HepG2 (cell line): Measurements from ENCODE around the gene ARFGEF2. TPM values are rescaled to one million over a fixed set of nuclear protein-coding genes. Genes with fewer than 3 reads are reported as not detected.
A peak's percentile ranks its signal among the peaks of the same experiment; 100 is the strongest.

ENCODE experiments used
- CCAR2 ChIP-seq: fragments of 200-400 bp; formaldehyde crosslinking; optimal IDR thresholded peaks from 2 replicates; pipeline ENCODE3; 2018; ENCODE audit warnings: low read depth, mild to moderate bottlenecking, low read length, moderate library complexity
- HDAC2 ChIP-seq: sonication (generic); formaldehyde crosslinking; IDR thresholded peaks from 2 replicates; pipeline ENCODE4 v1.4.0; 2020; ENCODE audit warnings: missing genetic modification reagents
- KAT7 ChIP-seq: IDR thresholded peaks from 2 replicates; pipeline ENCODE4 v1.6.1; 2018; ENCODE audit warnings: borderline replicate concordance, missing compliant biosample characterization
- KLF12 ChIP-seq: sonication (generic); formaldehyde crosslinking; IDR thresholded peaks from 2 replicates; pipeline ENCODE4 v1.4.0; 2020; ENCODE audit warnings: missing genetic modification reagents, borderline replicate concordance
- MED8 ChIP-seq: sonication (generic); formaldehyde crosslinking; IDR thresholded peaks from 2 replicates; pipeline ENCODE4 v1.8.1; 2023; ENCODE audit warnings: mild to moderate bottlenecking, missing genetic modification reagents; ENCODE audit not compliant: insufficient replicate concordance
- MLX ChIP-seq: IDR thresholded peaks from 2 replicates; pipeline ENCODE4 v1.6.1; 2016
- PITX1 ChIP-seq: sonication (generic); formaldehyde crosslinking; IDR thresholded peaks from 2 replicates; pipeline ENCODE4 v1.5.1; 2020; ENCODE audit warnings: mild to moderate bottlenecking, missing genetic modification reagents
- RORA ChIP-seq: sonication (generic); formaldehyde crosslinking; IDR thresholded peaks from 2 replicates; pipeline ENCODE4 v1.5.0; 2020; ENCODE audit warnings: mild to moderate bottlenecking, missing genetic modification reagents, moderate library complexity
- SCMH1 ChIP-seq: sonication (generic); formaldehyde crosslinking; IDR thresholded peaks from 2 replicates; pipeline ENCODE4 v1.9.0; 2021; ENCODE audit warnings: missing genetic modification reagents, mild to moderate bottlenecking, borderline replicate concordance
- SRSF4 ChIP-seq: fragments of 200-400 bp; formaldehyde crosslinking; IDR thresholded peaks from one replicate; pipeline ENCODE4 v1.6.1; 2018; ENCODE audit warnings: mild to moderate bottlenecking, low read depth, low read length, moderate library complexity; ENCODE audit not compliant: poor library complexity, severe bottlenecking
- TRIM22 ChIP-seq: fragments of 450-650 bp; IDR thresholded peaks from 2 replicates; pipeline ENCODE4 v1.6.1; 2017
- ZFP36 ChIP-seq: fragments of 150-350 bp; IDR thresholded peaks from 2 replicates; pipeline ENCODE4 v1.6.1; 2018; ENCODE audit warnings: borderline replicate concordance, low read length, low read depth; ENCODE audit not compliant: partially characterized antibody
- ZNF124 ChIP-seq: sonication (generic); formaldehyde crosslinking; IDR thresholded peaks from 2 replicates; pipeline ENCODE4 v1.4.0; 2020; ENCODE audit warnings: missing genetic modification reagents
- ZNF251 ChIP-seq: sonication (generic); formaldehyde crosslinking; IDR thresholded peaks from 2 replicates; pipeline ENCODE4 v1.9.0; 2021; ENCODE audit warnings: mild to moderate bottlenecking, missing genetic modification reagents
- ZNF503 ChIP-seq: sonication (generic); formaldehyde crosslinking; IDR thresholded peaks from 2 replicates; pipeline ENCODE4 v1.4.0; 2020; ENCODE audit warnings: missing genetic modification reagents
- ZNF577 ChIP-seq: sonication (generic); formaldehyde crosslinking; IDR thresholded peaks from 2 replicates; pipeline ENCODE4 v1.4.0; 2020; ENCODE audit warnings: mild to moderate bottlenecking, low read depth, missing genetic modification reagents, borderline replicate concordance
- ZNF674 ChIP-seq: sonication (generic); formaldehyde crosslinking; IDR thresholded peaks from 2 replicates; pipeline ENCODE4 v1.5.0; 2020; ENCODE audit warnings: low read depth, mild to moderate bottlenecking, missing genetic modification reagents
- ZNF776 ChIP-seq: sonication (generic); formaldehyde crosslinking; IDR thresholded peaks from 2 replicates; pipeline ENCODE4 v1.4.0; 2020; ENCODE audit warnings: mild to moderate bottlenecking, missing genetic modification reagents
- ZNF788 ChIP-seq: sonication (generic); formaldehyde crosslinking; IDR thresholded peaks from 2 replicates; pipeline ENCODE4 v1.5.0; 2020; ENCODE audit warnings: mild to moderate bottlenecking, missing genetic modification reagents, borderline replicate concordance
- ZNF790 ChIP-seq: sonication (generic); formaldehyde crosslinking; IDR thresholded peaks from 2 replicates; pipeline ENCODE4 v1.8.0; 2022; ENCODE audit warnings: missing genetic modification reagents, mild to moderate bottlenecking, borderline replicate concordance
- ZNF878 ChIP-seq: sonication (generic); formaldehyde crosslinking; IDR thresholded peaks from 2 replicates; pipeline ENCODE4 v1.8.1; 2023; ENCODE audit warnings: mild to moderate bottlenecking, missing genetic modification reagents, moderate library complexity
- polyA plus RNA-seq, 8 experiments: library from polyadenylated mRNA; depleted of rRNA in 3 of 8; stranded (reverse) in 7 of 8; unstranded in 1 of 8; fragments of >200 nt; fragmentation: Illumina TruSeq in 4 of 8; extraction: Trizol in 4 of 8; gene quantifications; 2 replicates each; pipeline versions ENCODE4 v1.2.1 to v1.2.3, GENCODE V29; 2011 to 2016; ENCODE audit warnings: low read depth in 4 of 8, missing spikeins in 1 of 8, mixed read lengths in 1 of 8; ENCODE audit not compliant: insufficient read depth in 1 of 8
- total RNA-seq, 5 experiments: library from RNA; depleted of rRNA; stranded (reverse); fragments of >200 nt; fragmentation: Illumina TruSeq; extraction: Trizol; gene quantifications; 2 replicates each; pipeline ENCODE4 v1.2.3, GENCODE V29; 2016; ENCODE audit warnings: low read depth in 1 of 5
- TF ChIP-seq, protein P1 (sequence below): sonication (generic); formaldehyde crosslinking; IDR thresholded peaks from 2 replicates; pipeline ENCODE4 v1.8.0; 2022; ENCODE audit warnings: missing genetic modification reagents, mild to moderate bottlenecking, inconsistent platforms, borderline replicate concordance
- TF ChIP-seq, protein P2 (sequence below): sonication (generic); formaldehyde crosslinking; IDR thresholded peaks from 2 replicates; pipeline ENCODE4 v1.4.0; 2020; ENCODE audit warnings: mild to moderate bottlenecking, missing genetic modification reagents

Gene ARFGEF2
- total and polyA plus RNA-seq, 2 of the 13 experiments (the other 11 are each of a cell fraction or from before 2014, with no cell fraction given) = 44.0 to 60.8 TPM

- TF ChIP-seq, protein P1, sequence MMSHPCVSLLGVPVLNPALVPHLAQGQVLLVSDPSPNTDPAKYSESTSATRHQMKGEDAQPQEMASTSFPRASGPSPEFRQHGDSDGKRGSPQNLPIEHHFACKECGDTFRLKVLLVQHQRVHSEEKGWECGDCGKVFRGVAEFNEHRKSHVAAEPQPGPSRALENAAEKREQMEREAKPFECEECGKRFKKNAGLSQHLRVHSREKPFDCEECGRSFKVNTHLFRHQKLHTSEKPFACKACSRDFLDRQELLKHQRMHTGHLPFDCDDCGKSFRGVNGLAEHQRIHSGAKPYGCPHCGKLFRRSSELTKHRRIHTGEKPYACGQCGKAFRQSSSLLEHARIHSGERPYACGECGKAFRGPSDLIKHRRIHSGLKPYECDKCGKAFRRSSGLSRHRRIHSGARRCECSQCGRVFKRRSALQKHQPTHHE (CRISPR knock-in tag) = no peak
- TF ChIP-seq SCMH1 (CRISPR knock-in tag) (no peak), ZNF251 (CRISPR knock-in tag) (no peak), MLX (CRISPR knock-in tag) (0 out of 2 replicates have a peak, but pooled peaks have one; percentile 41), PITX1 (CRISPR knock-in tag) (peak; percentile 50; the same call in 1 of the 2 replicates), ZNF790 (CRISPR knock-in tag) (0 out of 2 replicates have a peak, but pooled peaks have one; percentile 57), ZNF577 (no peak), RORA (no peak), HDAC2 (CRISPR knock-in tag) (peak; percentile 72), SRSF4 (no peak), ZNF878 (CRISPR knock-in tag) (peak; percentile 59; the same call in 1 of the 2 replicates), ZNF503 (no peak), ZNF776 (CRISPR knock-in tag) (no peak), CCAR2 (no peak), ZNF788 (CRISPR knock-in tag) (no peak), KLF12 (CRISPR knock-in tag) (no peak), ZNF124 (CRISPR knock-in tag) (peak; percentile 77), ZNF674 (CRISPR knock-in tag) (0 out of 2 replicates have a peak, but pooled peaks have one; percentile 46), TRIM22 (no peak), KAT7 (CRISPR knock-in tag) (peak; percentile 66; the same call in 1 of the 2 replicates), MED8 (CRISPR knock-in tag) (no peak), ZFP36 (no peak)
- TF ChIP-seq, protein P2, sequence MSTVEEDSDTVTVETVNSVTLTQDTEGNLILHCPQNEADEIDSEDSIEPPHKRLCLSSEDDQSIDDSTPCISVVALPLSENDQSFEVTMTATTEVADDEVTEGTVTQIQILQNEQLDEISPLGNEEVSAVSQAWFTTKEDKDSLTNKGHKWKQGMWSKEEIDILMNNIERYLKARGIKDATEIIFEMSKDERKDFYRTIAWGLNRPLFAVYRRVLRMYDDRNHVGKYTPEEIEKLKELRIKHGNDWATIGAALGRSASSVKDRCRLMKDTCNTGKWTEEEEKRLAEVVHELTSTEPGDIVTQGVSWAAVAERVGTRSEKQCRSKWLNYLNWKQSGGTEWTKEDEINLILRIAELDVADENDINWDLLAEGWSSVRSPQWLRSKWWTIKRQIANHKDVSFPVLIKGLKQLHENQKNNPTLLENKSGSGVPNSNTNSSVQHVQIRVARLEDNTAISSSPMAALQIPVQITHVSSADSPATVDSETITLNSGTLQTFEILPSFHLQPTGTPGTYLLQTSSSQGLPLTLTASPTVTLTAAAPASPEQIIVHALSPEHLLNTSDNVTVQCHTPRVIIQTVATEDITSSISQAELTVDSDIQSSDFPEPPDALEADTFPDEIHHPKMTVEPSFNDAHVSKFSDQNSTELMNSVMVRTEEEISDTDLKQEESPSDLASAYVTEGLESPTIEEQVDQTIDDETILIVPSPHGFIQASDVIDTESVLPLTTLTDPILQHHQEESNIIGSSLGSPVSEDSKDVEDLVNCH (CRISPR knock-in tag) = no peak
Measured at GRCh38 chr20:48923149-48923718, 1.7 kb downstream of the ARFGEF2 start (continued).
